HG03025 (cell line): ENCODE measurements around the gene FAH.

Experiments used
- ATAC-seq: cut with Tn5 transposase; IDR thresholded peaks from one replicate; pipeline ENCODE4 v1.9.1; 2021; ENCODE audit warnings: mild to moderate bottlenecking, moderate library complexity; ENCODE audit not compliant: unreplicated experiment, low FRiP score

Gene FAH

GRCh38 chr15:80191897-80192595 is 39.2 kb downstream of the FAH start:
- no peak for ATAC-seq

GRCh38 chr15:80194186-80194585 is 41.4 kb downstream of the FAH start:
- ATAC-seq: no peak

- no peak for ATAC-seq
Observed at GRCh38 chr15:80194914-80195313, 42.1 kb downstream of the FAH start.

- no peak for ATAC-seq
Observed at GRCh38 chr15:80199366-80199765, 46.6 kb downstream of the FAH start.

GRCh38 chr15:80199869-80200268 is 47.1 kb downstream of the FAH start:
- no peak for ATAC-seq

GRCh38 chr15:80201256-80202015 is 48.6 kb downstream of the FAH start:
- ATAC-seq: no peak

- ATAC-seq: no peak
Observed at GRCh38 chr15:80202016-80202315, 49.2 kb downstream of the FAH start.

GRCh38 chr15:80202641-80203360 is 50.0 kb downstream of the FAH start:
- ATAC-seq: no peak

GRCh38 chr15:80203361-80203885 is 50.6 kb downstream of the FAH start:
- ATAC-seq: no peak

GRCh38 chr15:80204231-80204630 is 51.4 kb downstream of the FAH start:
- no peak for ATAC-seq

- ATAC-seq: no peak
Observed at GRCh38 chr15:80207887-80208286, 55.1 kb downstream of the FAH start.

- ATAC-seq: no peak
Observed at GRCh38 chr15:80208758-80209734, 56.2 kb downstream of the FAH start.

- no peak for ATAC-seq
Observed at GRCh38 chr15:80210611-80211573, 58.1 kb downstream of the FAH start.

- no peak for ATAC-seq
Observed at GRCh38 chr15:80211976-80212375, 59.2 kb downstream of the FAH start.

- ATAC-seq: no peak
Observed at GRCh38 chr15:80214910-80215309, 62.1 kb downstream of the FAH start.

- no peak for ATAC-seq
Observed at GRCh38 chr15:80216141-80216540, 63.3 kb downstream of the FAH start.

GRCh38 chr15:80216911-80217310 is 64.1 kb downstream of the FAH start:
- no peak for ATAC-seq

GRCh38 chr15:80217327-80217900 is 64.6 kb downstream of the FAH start:
- ATAC-seq: no peak

- no peak for ATAC-seq
Observed at GRCh38 chr15:80219955-80220354, 67.2 kb downstream of the FAH start.
